ENCODE results near the gene MYH14.
A peak's percentile ranks its signal among the peaks of the same experiment; 100 is the strongest.
"Not testable (repeated sequence)": the region's sequence is repeated elsewhere in the genome, so short reads cannot be mapped to it uniquely, and the experiment has no call there.

MYH14 gene

GRCh38 chr19:50331221-50331993, 128.0 kb downstream of the MYH14 start:
- peak; percentile 34 to 38 for DNase-seq
- H3K27me3 Mint-ChIP-seq, result peaks cover 70% of the 10 kb centered on the region

GRCh38 chr19:50331994-50332243, 128.5 kb downstream of the MYH14 start:
- DNase-seq (no peak), ATAC-seq (no peak)
- Mint-ChIP-seq H3K9me3 (peaks cover 11 to 14% of the 10 kb centered on the region in 2 donors), H3K4me3 (peak overlapping the region; percentile 74 to 76), H3K27me3 (peaks cover 67% of the 10 kb centered on the region), H3K4me1 (peaks cover 75% of the 10 kb centered on the region), H3K27ac (no peak overlapping the region)

More at GRCh38 chr19:50331221-50331993, 128.0 kb downstream of the MYH14 start:
- H3K9me3 Mint-ChIP-seq, result peaks cover 11 to 14% of the 10 kb centered on the region in 2 donors
- peak overlapping the region in 1 of 2 donors; percentile 42 for H3K27ac Mint-ChIP-seq
- peak overlapping the region; percentile 74 to 76 for H3K4me3 Mint-ChIP-seq
- ATAC-seq, result no peak
- H3K4me1 Mint-ChIP-seq, result peaks cover 81% of the 10 kb centered on the region

GRCh38 chr19:50332244-50333038, 129.0 kb downstream of the MYH14 start:
- Mint-ChIP-seq H3K4me1 (peaks cover 70% of the 10 kb centered on the region), H3K27me3 (peaks cover 67% of the 10 kb centered on the region), H3K4me3 (peak overlapping the region; percentile 74 to 76), H3K27ac (peak overlapping the region in 1 of 2 donors; percentile 97), H3K9me3 (peaks cover 11 to 14% of the 10 kb centered on the region in 2 donors)
- DNase-seq (no peak), ATAC-seq (no peak)

- peak overlapping the region; percentile 81 to 97 for H3K27ac Mint-ChIP-seq
- H3K4me3 Mint-ChIP-seq, result peak overlapping the region; percentile 74 to 76
- ATAC-seq, result peak; percentile 77
- H3K27me3 Mint-ChIP-seq, result peaks cover 62% of the 10 kb centered on the region
- H3K9me3 Mint-ChIP-seq, result peaks cover 11 to 14% of the 10 kb centered on the region in 2 donors
- H3K4me1 Mint-ChIP-seq, result peaks cover 65% of the 10 kb centered on the region
- peak; percentile 95 to 97 for DNase-seq
These were observed 129.9 kb downstream of the MYH14 start for GRCh38 chr19:50333235-50333736.

- Mint-ChIP-seq H3K4me1 (peaks cover 65% of the 10 kb centered on the region), H3K4me3 (peak overlapping the region; percentile 74 to 76), H3K27me3 (peaks cover 62% of the 10 kb centered on the region), H3K27ac (peak overlapping the region; percentile 81 to 97), H3K9me3 (peaks cover 11 to 14% of the 10 kb centered on the region in 2 donors)
- peak; percentile 35 for ATAC-seq
- DNase-seq, result peak in 1 of 2 donors; percentile 89
These were observed 130.6 kb downstream of the MYH14 start for GRCh38 chr19:50333737-50334617.

- Mint-ChIP-seq H3K4me1 (peaks cover 57% of the 10 kb centered on the region), H3K27me3 (peaks cover 53% of the 10 kb centered on the region), H3K4me3 (peak overlapping the region; percentile 27 to 39), H3K9me3 (peaks cover 8 to 11% of the 10 kb centered on the region in 2 donors), H3K27ac (no peak overlapping the region)
- DNase-seq (no peak), ATAC-seq (no peak)
These were observed 131.5 kb downstream of the MYH14 start for GRCh38 chr19:50334741-50335421.

- not testable (repeated sequence) for H3K4me3 Mint-ChIP-seq, H3K27ac Mint-ChIP-seq, ATAC-seq, DNase-seq
- Mint-ChIP-seq H3K4me1 (peaks cover 37% of the 10 kb centered on the region), H3K9me3 (peaks cover 7 to 11% of the 10 kb centered on the region in 2 donors), H3K27me3 (peaks cover 35% of the 10 kb centered on the region)
These were observed 133.6 kb downstream of the MYH14 start for GRCh38 chr19:50337031-50337430.

GRCh38 chr19:50340331-50340730, 136.9 kb downstream of the MYH14 start:
- Mint-ChIP-seq H3K9me3 (peaks cover 0 to 3% of the 10 kb centered on the region in 2 donors), H3K4me3 (no peak overlapping the region), H3K27ac (no peak overlapping the region), H3K4me1 (peaks cover 23% of the 10 kb centered on the region), H3K27me3 (peaks cover 14% of the 10 kb centered on the region)
- ATAC-seq (no peak), DNase-seq (no peak)

- Mint-ChIP-seq H3K9me3 (no peaks in the 10 kb centered on the region), H3K4me1 (peaks cover 17% of the 10 kb centered on the region), H3K27me3 (peaks cover 9% of the 10 kb centered on the region), H3K4me3 (no peak overlapping the region), H3K27ac (no peak overlapping the region)
- DNase-seq (no peak), ATAC-seq (no peak)
These were observed 137.7 kb downstream of the MYH14 start for GRCh38 chr19:50341091-50341564.

- H3K27ac Mint-ChIP-seq, result peak overlapping the region in 1 of 2 donors; percentile 59
- no peak for DNase-seq
- ATAC-seq, result no peak
- H3K4me3 Mint-ChIP-seq, result peak overlapping the region; percentile 39 to 55
- H3K9me3 Mint-ChIP-seq, result no peaks in the 10 kb centered on the region
- peaks cover 36% of the 10 kb centered on the region for H3K4me1 Mint-ChIP-seq
- no peaks in the 10 kb centered on the region for H3K27me3 Mint-ChIP-seq
These were observed 141.4 kb downstream of the MYH14 start for GRCh38 chr19:50344661-50345318.

GRCh38 chr19:50347089-50347581, 143.7 kb downstream of the MYH14 start:
- not testable (repeated sequence) for H3K27me3 Mint-ChIP-seq, H3K9me3 Mint-ChIP-seq
- Mint-ChIP-seq H3K4me1 (peaks cover 36% of the 10 kb centered on the region), H3K27ac (peak overlapping the region; percentile 4 to 84), H3K4me3 (peak overlapping the region; percentile 52 to 68)
- DNase-seq (peak in 1 of 2 donors; percentile 42), ATAC-seq (peak; percentile 92)

- no peak overlapping the region for H3K27ac Mint-ChIP-seq
- no peak for DNase-seq
These were observed 146.0 kb downstream of the MYH14 start for GRCh38 chr19:50349277-50350057.

GRCh38 chr19:50352242-50352641, 148.8 kb downstream of the MYH14 start:
- no peaks in the 10 kb centered on the region for H3K27me3 Mint-ChIP-seq
- no peak overlapping the region for H3K27ac Mint-ChIP-seq
- no peak for ATAC-seq
- H3K4me1 Mint-ChIP-seq, result peaks cover 19% of the 10 kb centered on the region
- DNase-seq, result no peak
- no peak overlapping the region for H3K4me3 Mint-ChIP-seq
- H3K9me3 Mint-ChIP-seq, result no peaks in the 10 kb centered on the region

More at GRCh38 chr19:50349277-50350057, 146.0 kb downstream of the MYH14 start:
- H3K4me1 Mint-ChIP-seq, result peaks cover 27% of the 10 kb centered on the region
- no peak for ATAC-seq
- no peak overlapping the region for H3K4me3 Mint-ChIP-seq
- H3K27me3 Mint-ChIP-seq, result no peaks in the 10 kb centered on the region
- no peaks in the 10 kb centered on the region for H3K9me3 Mint-ChIP-seq
